ENCODE measurements around the gene RAB31.

RAB31 gene

GRCh38 chr18:9863282-9863681 is 155.2 kb downstream of the RAB31 start:
- no peak for DNase-seq (ENCODE audit: low read depth)
- TF ChIP-seq MYC (IDR thresholded peaks at IDR 0.05; ENCODE audit: low read depth, low read length) (no peak), POLR2A (IDR thresholded peaks at IDR 0.05; ENCODE audit: extremely low read depth, insufficient read length) (no peak), MAX (IDR thresholded peaks at IDR 0.05; ENCODE audit: low read depth, low read length) (no peak), CTCF (IDR thresholded peaks at IDR 0.05; ENCODE audit: low read depth, low read length) (no peak)

GRCh38 chr18:9865764-9866490 is 157.8 kb downstream of the RAB31 start:
- DNase-seq (ENCODE audit: low read depth): no peak
- no peak for TF ChIP-seq POLR2A (IDR thresholded peaks at IDR 0.05; ENCODE audit: extremely low read depth, insufficient read length)
- TF ChIP-seq MAX (IDR thresholded peaks at IDR 0.05; ENCODE audit: low read depth, low read length): no peak
- TF ChIP-seq MYC (IDR thresholded peaks at IDR 0.05; ENCODE audit: low read depth, low read length): no peak
- no peak for TF ChIP-seq CTCF (IDR thresholded peaks at IDR 0.05; ENCODE audit: low read depth, low read length)
- no peak overlapping the region for H3K4me3 ChIP-seq (ENCODE audit: low read depth, low read length)

More at GRCh38 chr18:9863282-9863681, 155.2 kb downstream of the RAB31 start:
- H3K4me3 ChIP-seq (ENCODE audit: low read depth, low read length): no peak overlapping the region

- no peak for TF ChIP-seq POLR2A (IDR thresholded peaks at IDR 0.05; ENCODE audit: extremely low read depth, insufficient read length)
- TF ChIP-seq CTCF (IDR thresholded peaks at IDR 0.05; ENCODE audit: low read depth, low read length): no peak
- TF ChIP-seq MYC (IDR thresholded peaks at IDR 0.05; ENCODE audit: low read depth, low read length): no peak
- TF ChIP-seq MAX (IDR thresholded peaks at IDR 0.05; ENCODE audit: low read depth, low read length): no peak
- no peak overlapping the region for H3K4me3 ChIP-seq (ENCODE audit: low read depth, low read length)
- no peak for DNase-seq (ENCODE audit: low read depth)
Measured at GRCh38 chr18:9866627-9867026, 158.5 kb downstream of the RAB31 start.

GRCh38 chr18:9867071-9867594 is 159.0 kb downstream of the RAB31 start:
- no peak for DNase-seq (ENCODE audit: low read depth)
- no peak overlapping the region for H3K4me3 ChIP-seq (ENCODE audit: low read depth, low read length)
- no peak for TF ChIP-seq MAX (IDR thresholded peaks at IDR 0.05; ENCODE audit: low read depth, low read length)
- TF ChIP-seq CTCF (IDR thresholded peaks at IDR 0.05; ENCODE audit: low read depth, low read length): no peak
- no peak for TF ChIP-seq MYC (IDR thresholded peaks at IDR 0.05; ENCODE audit: low read depth, low read length)
- no peak for TF ChIP-seq POLR2A (IDR thresholded peaks at IDR 0.05; ENCODE audit: extremely low read depth, insufficient read length)

GRCh38 chr18:9868857-9869714 is 161.0 kb downstream of the RAB31 start:
- DNase-seq (ENCODE audit: low read depth): no peak
- no peak for TF ChIP-seq MAX (IDR thresholded peaks at IDR 0.05; ENCODE audit: low read depth, low read length)
- TF ChIP-seq POLR2A (IDR thresholded peaks at IDR 0.05; ENCODE audit: extremely low read depth, insufficient read length): no peak
- no peak for TF ChIP-seq MYC (IDR thresholded peaks at IDR 0.05; ENCODE audit: low read depth, low read length)
- no peak for TF ChIP-seq CTCF (IDR thresholded peaks at IDR 0.05; ENCODE audit: low read depth, low read length)
- H3K4me3 ChIP-seq (ENCODE audit: low read depth, low read length): no peak overlapping the region
